GM21619 (cell line): ENCODE data around the gene FANCD2.
"Not testable (repeated sequence)": the region's sequence is repeated elsewhere in the genome, so short reads cannot be mapped to it uniquely, and the experiment has no call there.

ENCODE experiments used
- ATAC-seq: cut with Tn5 transposase; IDR thresholded peaks from one replicate; pipeline ENCODE4 v1.9.1; 2021; ENCODE audit not compliant: unreplicated experiment

Gene FANCD2

DNA sequence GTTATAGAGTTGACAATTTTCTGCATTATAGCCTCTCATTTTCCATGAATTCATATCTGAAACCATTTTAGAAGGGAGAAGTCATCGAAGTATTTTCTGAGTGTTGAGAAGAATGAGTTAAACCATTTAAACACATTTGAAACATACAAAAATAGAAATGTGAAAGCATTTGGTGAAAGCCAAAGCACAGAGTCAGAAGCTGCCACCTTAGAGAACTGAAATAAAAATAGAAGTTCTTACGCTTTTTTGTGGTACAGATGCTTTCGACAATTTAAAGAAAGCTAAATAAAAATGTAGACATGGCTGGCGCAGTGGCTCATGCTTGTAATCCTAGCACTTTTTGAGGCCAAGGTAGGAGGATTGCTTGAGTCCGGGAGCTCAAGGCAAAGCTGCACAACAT, 72.8 kb downstream of the FANCD2 start:
- no peak for ATAC-seq

DNA sequence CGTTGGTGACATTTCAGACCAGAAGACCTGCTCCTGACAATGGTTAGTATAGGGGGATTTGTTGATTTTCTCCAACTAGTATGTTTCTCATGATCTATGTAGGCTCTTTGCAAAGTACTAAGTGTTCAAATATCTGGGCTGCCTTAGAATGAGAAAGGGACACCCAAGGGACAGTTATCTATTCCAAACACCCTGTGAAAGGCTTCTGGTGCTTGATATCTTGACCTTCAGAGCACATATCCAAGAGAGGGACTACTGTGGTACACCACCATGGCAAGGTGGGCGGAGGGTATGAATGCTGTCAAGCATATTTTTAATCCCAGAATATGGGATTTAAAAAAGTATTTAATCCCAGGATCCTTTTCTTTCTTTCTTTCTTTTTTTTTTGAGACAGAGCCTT, 80.7 kb downstream of the FANCD2 start:
- no peak for ATAC-seq

- ATAC-seq: no peak
Observed at GRCh38 chr3:10108091-10108490, 81.9 kb downstream of the FANCD2 start, which contains the start of gene FANCD2OS. FANCD2OS (minus strand) TSS chr3:10108255; CDS start chr3:10104774, 3,481 bp downstream.

DNA sequence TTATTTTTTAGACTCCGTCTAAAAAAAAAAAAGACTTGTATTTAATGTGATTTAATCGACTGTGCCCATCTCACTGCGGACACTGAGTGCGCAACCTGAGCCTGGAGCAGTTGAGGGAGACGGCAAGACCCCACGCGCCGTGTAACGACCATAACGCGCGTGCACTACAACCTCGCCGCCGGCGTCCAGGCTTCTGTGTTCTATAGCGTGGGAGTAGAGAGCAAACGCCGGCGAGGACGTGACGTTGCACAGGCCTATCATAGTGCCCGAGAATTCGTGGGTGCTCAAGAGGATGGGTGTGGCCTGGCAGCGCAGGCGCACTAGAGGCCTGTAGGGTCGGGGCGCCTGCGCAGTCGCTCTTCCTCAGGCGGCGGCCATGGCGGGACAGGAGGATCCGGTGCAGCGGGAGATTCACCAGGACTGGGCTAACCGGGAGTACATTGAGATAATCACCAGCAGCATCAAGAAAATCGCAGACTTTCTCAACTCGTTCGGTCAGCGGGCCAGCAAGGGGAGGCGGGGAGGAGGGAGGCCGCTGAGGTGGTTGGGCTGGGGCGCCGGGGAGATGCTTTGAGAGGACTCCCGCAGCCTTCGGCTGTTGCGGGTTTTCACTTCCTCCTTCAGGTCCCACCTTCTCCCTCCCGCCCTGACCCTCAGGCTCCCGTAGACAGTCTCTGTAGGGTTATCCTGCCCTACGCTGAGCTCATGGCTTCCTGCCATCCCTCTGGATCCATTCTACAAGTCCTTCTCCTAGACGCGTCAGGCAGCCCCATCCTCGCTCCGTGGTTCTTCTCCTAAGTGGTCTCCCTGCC, 89.3 kb downstream of the FANCD2 start, which contains the start of gene BRK1:
TSS of gene BRK1 (plus strand) at position 350 of the 812 bp plus-strand sequence. CDS start at position 377, 27 bp downstream.
- ATAC-seq: peak; percentile 96

GRCh38 chr3:10116138-10116460, 89.9 kb downstream of the FANCD2 start:
- ATAC-seq: no peak

DNA sequence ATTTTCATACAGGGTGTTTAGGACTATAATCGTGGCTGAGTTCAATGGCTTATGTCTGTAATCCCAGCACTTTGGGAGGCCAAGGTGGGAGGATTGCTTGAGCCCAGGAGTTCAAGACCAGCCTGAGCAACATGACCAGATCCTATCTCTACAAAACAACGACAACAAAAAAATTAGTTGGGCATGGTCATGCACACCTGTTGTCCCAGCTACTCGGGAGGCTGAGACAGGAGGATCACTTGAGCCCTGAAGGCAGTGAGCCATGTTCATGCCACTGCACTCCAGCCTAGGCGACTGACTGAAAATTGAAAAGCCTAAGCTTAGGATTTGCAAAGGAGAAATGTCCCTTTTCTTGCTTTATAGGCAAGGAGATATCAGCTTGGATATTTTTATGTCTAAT, 90.7 kb downstream of the FANCD2 start:
- no peak for ATAC-seq

GRCh38 chr3:10119376-10119775, 93.1 kb downstream of the FANCD2 start:
- ATAC-seq: no peak

- ATAC-seq: no peak
Observed at GRCh38 chr3:10121064-10121463, 94.8 kb downstream of the FANCD2 start.

- ATAC-seq: no peak
Observed at GRCh38 chr3:10122724-10123123, 96.5 kb downstream of the FANCD2 start.

DNA sequence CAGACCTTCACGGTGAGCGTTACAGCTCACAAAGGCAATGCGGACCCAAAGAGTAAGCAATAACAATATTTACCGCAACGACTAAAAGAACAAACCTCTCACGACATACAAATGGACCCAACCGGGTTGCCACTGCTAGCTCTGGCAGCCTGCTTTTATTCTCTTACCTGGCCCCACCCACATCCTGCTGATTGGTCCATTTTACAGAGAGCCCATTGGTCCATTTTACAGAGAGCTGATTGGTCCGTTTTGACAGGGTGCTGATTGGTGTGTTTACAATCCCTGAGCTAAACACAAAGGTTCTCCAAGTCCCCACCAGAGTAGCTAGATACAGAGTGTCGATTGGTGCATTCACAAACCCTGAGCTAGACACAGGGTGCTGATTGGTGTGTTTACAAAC, 109.6 kb downstream of the FANCD2 start:
- not testable (repeated sequence) for ATAC-seq

DNA sequence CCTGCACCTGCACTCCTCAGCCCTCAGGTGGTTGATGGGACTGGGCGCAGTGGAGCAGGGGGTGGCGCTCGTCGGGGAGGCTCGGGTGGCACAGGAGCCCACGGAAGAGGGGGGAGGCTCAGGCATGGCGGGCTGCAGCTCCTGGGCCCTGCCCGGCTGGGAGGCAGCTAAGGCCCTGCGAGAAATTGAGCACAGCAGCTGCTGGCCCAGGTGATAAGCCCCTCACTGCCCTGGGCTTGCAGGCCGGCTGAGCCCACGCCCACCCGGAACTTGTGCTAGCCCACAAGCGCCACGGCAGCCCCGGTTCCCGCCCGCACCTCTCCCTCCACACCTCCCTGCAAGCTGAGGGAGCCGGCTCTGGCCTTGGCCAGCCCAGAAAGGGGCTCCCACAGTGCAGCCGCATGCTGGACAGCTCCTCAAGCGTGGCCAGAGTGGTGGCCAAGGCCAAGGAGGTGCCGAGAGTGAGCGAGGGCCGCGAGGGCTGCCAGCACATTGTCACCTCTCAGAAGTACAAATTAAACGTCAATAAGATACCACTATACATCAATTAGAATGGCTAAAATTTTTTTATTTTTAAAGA, 110.3 kb downstream of the FANCD2 start:
- no peak for ATAC-seq

DNA sequence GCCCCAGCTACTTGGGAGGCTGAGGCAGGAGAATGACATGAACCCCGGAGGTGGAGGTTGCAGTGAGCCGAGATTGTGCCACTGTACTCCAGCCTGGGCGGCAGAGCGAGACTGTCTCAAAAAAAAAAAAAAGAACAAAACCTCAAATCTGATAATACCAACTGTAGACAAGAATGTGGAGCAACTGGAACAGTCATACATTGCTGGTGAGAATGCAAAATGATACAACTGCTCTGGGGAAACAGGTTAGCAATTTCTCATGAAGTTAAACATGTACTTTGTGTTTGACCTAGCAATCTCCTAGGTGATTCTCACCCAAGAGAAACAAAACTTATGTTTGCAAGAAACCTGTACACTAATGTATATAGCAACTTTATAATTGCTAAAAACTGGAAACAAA, 110.9 kb downstream of the FANCD2 start:
- no peak for ATAC-seq

DNA sequence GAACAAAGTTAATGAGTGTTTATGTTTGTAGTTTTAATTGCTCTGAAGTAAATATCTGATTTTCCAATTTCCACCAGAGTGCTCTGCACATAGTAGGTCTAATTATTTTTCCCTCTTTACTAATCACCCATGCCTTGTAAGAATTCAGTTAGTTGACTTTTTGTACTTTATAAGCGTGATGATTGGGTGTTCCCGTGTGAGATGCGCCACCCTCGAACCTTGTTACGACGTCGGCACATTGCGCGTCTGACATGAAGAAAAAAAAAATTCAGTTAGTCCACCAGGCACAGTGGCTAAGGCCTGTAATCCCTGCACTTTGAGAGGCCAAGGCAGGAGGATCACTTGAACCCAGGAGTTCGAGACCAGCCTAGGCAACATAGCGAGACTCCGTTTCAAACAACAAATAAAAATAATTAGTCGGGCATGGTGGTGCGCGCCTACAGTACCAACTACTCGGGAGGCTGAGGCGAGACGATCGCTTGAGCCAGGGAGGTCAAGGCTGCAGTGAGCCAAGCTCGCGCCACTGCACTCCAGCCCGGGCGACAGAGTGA, 114.8 kb downstream of the FANCD2 start:
- ATAC-seq: no peak

DNA sequence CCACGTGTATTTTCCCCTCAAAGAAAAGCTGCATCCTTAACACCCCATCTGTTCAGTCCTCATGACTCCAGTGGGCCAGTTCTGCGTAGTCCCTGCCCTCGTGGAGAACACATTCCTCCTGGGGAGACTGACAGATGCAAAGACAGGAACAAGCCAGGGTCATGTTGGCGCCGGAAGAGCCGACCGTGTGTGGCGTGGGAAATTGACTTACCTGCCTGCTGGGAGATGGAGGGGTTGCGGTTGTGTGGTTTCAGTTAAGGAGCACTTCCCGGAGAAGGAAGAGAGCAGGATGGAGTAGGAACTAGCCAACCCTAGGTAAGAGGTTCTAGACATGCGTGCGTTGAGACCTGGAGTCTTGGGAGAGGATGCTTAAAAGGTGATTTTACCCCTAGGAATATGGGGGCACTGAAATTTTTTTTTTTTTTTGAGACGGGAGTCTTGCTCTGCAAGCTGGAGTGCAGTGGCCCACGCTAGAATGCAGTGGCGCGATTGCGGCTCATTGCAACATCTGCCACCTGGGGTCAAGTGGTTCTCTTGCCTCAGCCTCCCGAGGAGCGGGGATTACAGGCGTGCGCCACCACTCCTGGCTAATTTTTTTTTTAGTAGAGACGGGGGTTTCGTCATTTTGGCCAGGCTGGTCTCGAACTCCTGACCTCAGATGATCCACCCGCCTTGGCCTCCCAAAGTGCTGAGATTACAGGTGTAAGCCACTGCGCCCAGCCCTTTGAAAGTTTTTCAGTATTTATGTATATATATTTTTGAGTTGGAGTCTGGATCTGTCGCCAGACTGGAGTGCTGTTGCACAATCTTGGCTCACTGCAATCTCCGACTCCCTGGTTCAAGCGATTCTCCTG, 116.7 kb downstream of the FANCD2 start:
- no peak for ATAC-seq

DNA sequence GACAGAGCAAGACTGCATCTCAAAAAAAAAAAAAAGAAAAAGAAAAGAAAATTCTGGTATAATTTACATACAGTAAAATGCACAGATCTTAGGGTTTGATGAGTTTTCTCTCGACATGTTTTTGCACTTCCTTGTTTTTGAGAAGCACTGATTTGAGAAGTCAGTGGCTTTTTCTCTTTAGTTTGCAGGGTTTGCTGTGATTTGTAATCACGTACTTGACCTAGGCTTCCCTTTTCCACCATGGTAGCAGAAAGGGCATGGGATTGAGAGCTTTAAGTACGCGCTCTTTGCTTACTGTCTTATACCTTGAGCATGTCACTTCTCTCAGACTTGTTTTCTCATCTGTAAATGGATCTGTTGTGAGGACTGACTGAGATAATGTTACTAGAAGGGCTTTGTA, 119.4 kb downstream of the FANCD2 start:
- no peak for ATAC-seq

- ATAC-seq: no peak
Observed at GRCh38 chr3:10149226-10149625, 123.0 kb downstream of the FANCD2 start.

DNA sequence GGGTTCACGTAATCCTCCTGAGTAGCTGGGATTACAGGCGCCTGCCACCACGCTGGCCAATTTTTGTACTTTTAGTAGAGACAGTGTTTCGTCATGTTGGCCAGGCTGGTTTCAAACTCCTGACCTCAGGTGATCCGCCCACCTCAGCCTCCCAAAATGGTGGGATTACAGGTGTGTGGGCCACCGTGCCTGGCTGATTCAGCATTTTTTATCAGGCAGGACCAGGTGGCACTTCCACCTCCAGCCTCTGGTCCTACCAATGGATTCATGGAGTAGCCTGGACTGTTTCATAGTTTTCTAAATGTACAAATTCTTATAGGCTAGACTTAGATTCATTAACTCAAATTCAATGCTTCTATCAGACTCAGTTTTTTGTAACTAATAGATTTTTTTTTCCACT, 124.8 kb downstream of the FANCD2 start:
- ATAC-seq: no peak
